A673 (cell line): ENCODE results near the gene PMEL. TPM values are rescaled to one million over a fixed set of nuclear protein-coding genes. Genes with fewer than 3 reads are reported as not detected.

Experiments
- BruUV-seq: library from RNA; stranded (reverse); fragments of 400-500 nt; replicated peaks from 2 replicates; lab custom pipeline; 2021; lab: Mats Ljungman, UMichigan
- CTCF ChIA-PET: fragments of 300-600 bp; sonication (Branson Sonifier 250); formaldehyde crosslinking; loops from one replicate; lab custom pipeline; 2022; ENCODE audit warnings: antibody characterized with exemption; lab: Charles Lee
- POLR2A ChIA-PET: fragments of 300-600 bp; sonication (Branson Sonifier 250); formaldehyde crosslinking; loops from one replicate; lab custom pipeline; 2022; ENCODE audit warnings: antibody characterized with exemption; ENCODE audit not compliant: low non-redundant PET; lab: Charles Lee
- DNase-seq: peaks from one replicate; pipeline ENCODE4 v3.0.0-alpha.2; 2015; ENCODE audit warnings: low spot score
- H3K27ac ChIP-seq: fragments of 200-600 bp; sonication (generic); 2 replicates; pipeline ENCODE4 v1.5.1; 2016; ENCODE audit warnings: mixed run types, low read depth, mild to moderate bottlenecking, mixed read lengths, antibody characterized with exemption, low read length; ENCODE audit not compliant: poor library complexity, severe bottlenecking
- H3K27me3 ChIP-seq: fragments of 200-600 bp; sonication (generic); replicated peaks from 2 replicates; pipeline ENCODE4 v1.6.1; 2017; ENCODE audit warnings: mixed run types, low read depth, mild to moderate bottlenecking, mixed read lengths, antibody characterized with exemption, low read length; ENCODE audit not compliant: insufficient read depth, poor library complexity
- H3K36me3 ChIP-seq: fragments of 200-600 bp; sonication (generic); 2 replicates; pipeline ENCODE4 v1.6.1; 2016; ENCODE audit warnings: mixed run types, mild to moderate bottlenecking, mixed read lengths, antibody characterized with exemption, low read length; ENCODE audit not compliant: insufficient read depth, poor library complexity, severe bottlenecking
- H3K4me1 ChIP-seq: fragments of 200-600 bp; sonication (generic); 2 replicates; pipeline ENCODE4 v1.6.1; 2017; ENCODE audit warnings: mixed run types, mild to moderate bottlenecking, mixed read lengths, antibody characterized with exemption, low read length; ENCODE audit not compliant: insufficient read depth, poor library complexity, severe bottlenecking
- H3K4me3 ChIP-seq: fragments of 200-600 bp; sonication (generic); 2 replicates; pipeline ENCODE4 v1.5.1; 2016; ENCODE audit warnings: low read depth, mixed run types, mild to moderate bottlenecking, mixed read lengths, low read length; ENCODE audit not compliant: poor library complexity, severe bottlenecking
- H3K9me3 ChIP-seq: fragments of 200-600 bp; sonication (generic); 2 replicates; pipeline ENCODE4 v1.6.1; 2016; ENCODE audit warnings: mixed run types, low read depth, mild to moderate bottlenecking, mixed read lengths, antibody characterized with exemption, low read length; ENCODE audit not compliant: poor library complexity, severe bottlenecking
- CTCF ChIP-seq: fragments of 300-800, 200-600 bp; sonication (generic); conservative IDR thresholded peaks from 2 replicates; pipeline ENCODE4 v1.5.1; 2017; ENCODE audit warnings: low read depth, mild to moderate bottlenecking, antibody characterized with exemption, low read length, moderate library complexity, mixed read lengths
- EZH2 ChIP-seq: fragments of 200-600 bp; sonication (generic); IDR thresholded peaks from 2 replicates; pipeline ENCODE4 v1.6.1; 2017; ENCODE audit warnings: borderline replicate concordance, low read depth, mild to moderate bottlenecking, mixed read lengths, antibody characterized with exemption, low read length; ENCODE audit not compliant: poor library complexity, severe bottlenecking
- intact Hi-C: fragments of 100-400 bp; cut with micrococcal nuclease; formaldehyde crosslinking; loops from one replicate; pipeline ENCODE4 v1.10.0; 2022; ENCODE audit not compliant: unreplicated experiment
- total RNA-seq: library from RNA; stranded (reverse); gene quantifications from 2 replicates; pipeline ENCODE4 v1.2.3, GENCODE V29; 2021

The PMEL gene
- total RNA-seq, 1 experiment from 2014 or later: 1.2 TPM

GRCh38 chr12:55997535-55997859 lies 31.7 kb upstream of the PMEL start:
- H3K4me1 ChIP-seq: peaks cover 3% of the 10 kb centered on the region
- POLR2A ChIA-PET: no interaction called here
- peak overlapping the region; percentile 42 for H3K4me3 ChIP-seq
- H3K27me3 ChIP-seq: no peaks in the 10 kb centered on the region
- TF ChIP-seq EZH2 (no peak), CTCF (no peak)
- intact Hi-C loops: loop anchor here (2.0 to 5.0 kb wide), 2 partner anchors 31 to 45 kb away; partner anchors contain the start of gene RPS26
- CTCF ChIA-PET: interaction anchor here (0.7 to 1.0 kb wide), 2 partner anchors 61 to 192 kb away, joined by 3 to 6 read pairs; partner anchors contain the start of gene SMARCC2
- no peak overlapping the region for H3K27ac ChIP-seq
- no peaks in the 10 kb centered on the region for H3K9me3 ChIP-seq
- DNase-seq: no peak
- peaks cover 26% of the 10 kb centered on the region for H3K36me3 ChIP-seq
- no TSS peak for BruUV-seq

GRCh38 chr12:55996715-55997534 lies 31.1 kb upstream of the PMEL start, which contains the start of gene SUOX:
SUOX (plus strand) TSS chr12:55997276; CDS start chr12:56002222, 4,946 bp downstream.
- BruUV-seq: no TSS peak
- ChIA-PET CTCF (interaction anchor here (0.6 to 1.4 kb wide), 8 partner anchors 11 to 259 kb away, joined by 3 to 13 read pairs (median 7); partner anchors contain the start of gene SMARCC2), POLR2A (no interaction called here)
- no peak within 1 kb of the TSS for H3K27ac ChIP-seq
- no peaks in the 10 kb centered on the region for H3K9me3 ChIP-seq
- H3K4me1 ChIP-seq: peaks cover 3% of the 10 kb centered on the region
- no peak for TF ChIP-seq CTCF
- no peak for TF ChIP-seq EZH2
- H3K4me3 ChIP-seq: peak within 1 kb of the TSS; percentile 42
- H3K36me3 ChIP-seq: peaks cover 32% of the 10 kb centered on the region
- intact Hi-C loops: loop anchor here (2.0 to 5.0 kb wide), 2 partner anchors 32 to 45 kb away; partner anchors contain the start of gene RPS26
- peak; percentile 59 for DNase-seq
- no peaks in the 10 kb centered on the region for H3K27me3 ChIP-seq

- peaks cover 3% of the 10 kb centered on the region for H3K4me1 ChIP-seq
- H3K9me3 ChIP-seq: no peaks in the 10 kb centered on the region
- H3K4me3 ChIP-seq: peak overlapping the region; percentile 42
- DNase-seq: peak; percentile 74
- ChIA-PET POLR2A (interaction anchor here (0.7 kb wide), 1 partner anchor 165 kb away, joined by 3 read pairs; no protein-coding TSS in a partner anchor), CTCF (interaction anchor here (0.6 to 1.4 kb wide), 13 partner anchors 10 to 468 kb away, joined by 3 to 13 read pairs (median 5); partner anchors contain the start of genes ORMDL2, RAB5B, SARNP and ZC3H10)
- no peak overlapping the region for H3K27ac ChIP-seq
- no TSS peak for BruUV-seq
- peaks cover 37% of the 10 kb centered on the region for H3K36me3 ChIP-seq
- TF ChIP-seq CTCF: peak; percentile 94
- TF ChIP-seq EZH2: no peak
- H3K27me3 ChIP-seq: no peaks in the 10 kb centered on the region
- intact Hi-C loops: loop anchor here (2.0 to 5.0 kb wide), 2 partner anchors 33 to 46 kb away; partner anchors contain the start of gene RPS26
Measured at GRCh38 chr12:55996201-55996714, 30.4 kb upstream of the PMEL start.
